Loucy (cell line): Measurements from ENCODE around the gene ALG12.
"Not testable (repeated sequence)": the region's sequence is repeated elsewhere in the genome, so short reads cannot be mapped to it uniquely, and the experiment has no call there.

ENCODE experiments used
- H2AFZ ChIP-seq: fragments of 200-600 bp; sonication (generic); 2 replicates; pipeline ENCODE4 v1.6.0; 2016; ENCODE audit warnings: antibody characterized with exemption, mild to moderate bottlenecking, low read length, moderate library complexity
- H3F3A ChIP-seq: fragments of 200-600 bp; 2 replicates; pipeline ENCODE4 v1.6.0; 2016; ENCODE audit warnings: antibody characterized with exemption, low read depth, mild to moderate bottlenecking
- H3K27me3 ChIP-seq: fragments of 200-600 bp; sonication (generic); 2 replicates; pipeline ENCODE4 v1.6.1; 2014; ENCODE audit warnings: low read length, mild to moderate bottlenecking; ENCODE audit not compliant: insufficient read depth, poor library complexity, severe bottlenecking
- H3K36me3 ChIP-seq: fragments of 200-600 bp; sonication (generic); 2 replicates; pipeline ENCODE4 v1.6.1; 2016; ENCODE audit warnings: low read length; ENCODE audit not compliant: insufficient read depth
- H3K4me1 ChIP-seq: fragments of 200-600 bp; sonication (generic); 2 replicates; pipeline ENCODE4 v1.5.1; 2014; ENCODE audit warnings: low read length, mild to moderate bottlenecking; ENCODE audit not compliant: insufficient read depth, poor library complexity, severe bottlenecking
- H3K4me2 ChIP-seq: fragments of 200-600 bp; sonication (generic); 2 replicates; pipeline ENCODE4 v1.6.0; 2014; ENCODE audit warnings: antibody characterized with exemption, low read length, low read depth, mild to moderate bottlenecking; ENCODE audit not compliant: poor library complexity, severe bottlenecking
- H3K4me3 ChIP-seq: fragments of 200-600 bp; sonication (generic); 2 replicates; pipeline ENCODE4 v1.5.1; 2014; ENCODE audit warnings: low read length, mild to moderate bottlenecking, mixed read lengths; ENCODE audit not compliant: poor library complexity, severe bottlenecking
- H3K79me2 ChIP-seq: fragments of 200-600 bp; sonication (generic); 2 replicates; pipeline ENCODE4 v1.6.1; 2014; ENCODE audit warnings: low read length; ENCODE audit not compliant: insufficient read depth
- H3K9ac ChIP-seq: fragments of 200-600 bp; sonication (generic); 2 replicates; pipeline ENCODE4 v1.6.0; 2014; ENCODE audit warnings: mild to moderate bottlenecking, low read depth, low read length, moderate library complexity; ENCODE audit not compliant: poor library complexity, severe bottlenecking
- H3K9me2 ChIP-seq: fragments of 200-600 bp; sonication (generic); replicated peaks from 2 replicates; pipeline ENCODE4 v1.6.1; 2016; ENCODE audit warnings: low read depth, low read length, mixed read lengths
- H3K9me3 ChIP-seq: fragments of 200-600 bp; sonication (generic); 2 replicates; pipeline ENCODE4 v1.6.1; 2014; ENCODE audit warnings: mild to moderate bottlenecking, antibody characterized with exemption, low read length, low read depth; ENCODE audit not compliant: insufficient read depth
- H4K20me1 ChIP-seq: fragments of 200-600 bp; sonication (generic); 2 replicates; pipeline ENCODE4 v1.6.0; 2014; ENCODE audit warnings: antibody characterized with exemption, low read length, mild to moderate bottlenecking; ENCODE audit not compliant: insufficient read depth, poor library complexity, severe bottlenecking
- CTCF ChIP-seq: fragments of 200-600 bp; sonication (generic); conservative IDR thresholded peaks from 2 replicates; pipeline ENCODE4 v1.5.1; 2014; ENCODE audit warnings: mild to moderate bottlenecking, antibody characterized with exemption, low read length
- EZH2phosphoT487 ChIP-seq: fragments of 200-600 bp; IDR thresholded peaks from 2 replicates; pipeline ENCODE4 v1.6.1; 2018; ENCODE audit warnings: antibody characterized with exemption, mild to moderate bottlenecking, moderate library complexity, borderline replicate concordance

Gene ALG12

GRCh38 chr22:49947296-49947622 is 29.0 kb upstream of the ALG12 start:
- peaks cover 11% of the 10 kb centered on the region for H3K4me1 ChIP-seq
- no peak for TF ChIP-seq CTCF
- TF ChIP-seq EZH2phosphoT487: no peak
- H3K4me2 ChIP-seq: no peak overlapping the region
- no peaks in the 10 kb centered on the region for H3K36me3 ChIP-seq
- no peaks in the 10 kb centered on the region for H3K79me2 ChIP-seq
- H3K9me3 ChIP-seq: no peaks in the 10 kb centered on the region
- no peak overlapping the region for H3K9ac ChIP-seq
- no peak overlapping the region for H3K4me3 ChIP-seq
- no peaks in the 10 kb centered on the region for H4K20me1 ChIP-seq
- H3K27me3 ChIP-seq: no peaks in the 10 kb centered on the region
- H2AFZ ChIP-seq: no peak overlapping the region
- H3F3A ChIP-seq: 0 out of 2 replicates have a peak, but pooled peaks cover 5% of the 10 kb centered on the region
- no peaks in the 10 kb centered on the region for H3K9me2 ChIP-seq

GRCh38 chr22:49946612-49947295 is 28.5 kb upstream of the ALG12 start:
- Histone ChIP-seq H2AFZ (no peak overlapping the region), H3K4me1 (peaks cover 6% of the 10 kb centered on the region)

GRCh38 chr22:49945042-49945794 is 27.0 kb upstream of the ALG12 start:
- not testable (repeated sequence) for H3K9me3 ChIP-seq, H2AFZ ChIP-seq, H3K4me1 ChIP-seq, H4K20me1 ChIP-seq, H3K79me2 ChIP-seq, H3K36me3 ChIP-seq, H3K27me3 ChIP-seq, H3K9me2 ChIP-seq, H3F3A ChIP-seq
- Histone ChIP-seq H3K9ac (peak overlapping the region; percentile 27), H3K4me3 (peak overlapping the region; percentile 41), H3K4me2 (peak overlapping the region; percentile 47)

More at GRCh38 chr22:49946612-49947295, 28.5 kb upstream of the ALG12 start:
- no peaks in the 10 kb centered on the region for H3K36me3 ChIP-seq
- no peak for TF ChIP-seq EZH2phosphoT487
- TF ChIP-seq CTCF: no peak
- no peak overlapping the region for H3K4me3 ChIP-seq
- no peaks in the 10 kb centered on the region for H4K20me1 ChIP-seq
- no peak overlapping the region for H3K4me2 ChIP-seq
- no peaks in the 10 kb centered on the region for H3K27me3 ChIP-seq
- no peak overlapping the region for H3K9ac ChIP-seq
- no peaks in the 10 kb centered on the region for H3K9me3 ChIP-seq
- no peaks in the 10 kb centered on the region for H3K79me2 ChIP-seq
- no peaks in the 10 kb centered on the region for H3K9me2 ChIP-seq
- H3F3A ChIP-seq: 0 out of 2 replicates have a peak, but pooled peaks cover 5% of the 10 kb centered on the region
